Testis (tissue), 2 donors: ENCODE measurements around the gene UNC13B.

Source experiments
- POLR2A ChIP-seq: fragments of 450-650 bp; IDR thresholded peaks from one replicate; pipeline ENCODE4 v1.6.1; 2017; ENCODE audit warnings: antibody characterized with exemption, mild to moderate bottlenecking, moderate library complexity
- TF ChIP-seq, protein P1 (sequence below), 3 experiments: fragments of 450-650 bp in 2 of 3; fragments of 200-600 bp in 1 of 3; sonication (generic) in 1 of 3; IDR thresholded peaks; one replicate each; pipeline ENCODE4 v1.5.1; 2016 to 2019; ENCODE audit warnings: antibody characterized with exemption in 3 of 3, mild to moderate bottlenecking in 2 of 3, moderate library complexity in 1 of 3

DNA sequence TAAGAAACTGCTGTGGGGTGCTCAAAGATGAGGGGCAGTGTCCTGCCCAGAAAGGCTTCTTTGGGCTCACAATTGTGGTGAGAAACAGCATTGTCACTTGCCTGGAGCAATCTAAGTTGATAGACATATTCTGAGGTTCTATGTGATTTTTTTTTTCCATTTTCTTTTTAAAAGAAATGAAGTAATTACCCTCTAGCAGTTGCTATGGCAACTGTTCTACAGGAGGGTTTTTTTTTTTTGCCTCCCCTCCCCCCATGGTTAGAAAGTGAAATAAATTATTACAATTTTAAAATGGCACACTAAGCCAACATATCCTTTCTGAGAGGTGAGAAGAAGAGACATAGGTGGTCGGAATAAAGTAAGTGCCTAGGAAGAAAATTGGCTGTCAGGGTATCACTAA lies 127.0 kb downstream of the UNC13B start:
- TF ChIP-seq, protein P1, sequence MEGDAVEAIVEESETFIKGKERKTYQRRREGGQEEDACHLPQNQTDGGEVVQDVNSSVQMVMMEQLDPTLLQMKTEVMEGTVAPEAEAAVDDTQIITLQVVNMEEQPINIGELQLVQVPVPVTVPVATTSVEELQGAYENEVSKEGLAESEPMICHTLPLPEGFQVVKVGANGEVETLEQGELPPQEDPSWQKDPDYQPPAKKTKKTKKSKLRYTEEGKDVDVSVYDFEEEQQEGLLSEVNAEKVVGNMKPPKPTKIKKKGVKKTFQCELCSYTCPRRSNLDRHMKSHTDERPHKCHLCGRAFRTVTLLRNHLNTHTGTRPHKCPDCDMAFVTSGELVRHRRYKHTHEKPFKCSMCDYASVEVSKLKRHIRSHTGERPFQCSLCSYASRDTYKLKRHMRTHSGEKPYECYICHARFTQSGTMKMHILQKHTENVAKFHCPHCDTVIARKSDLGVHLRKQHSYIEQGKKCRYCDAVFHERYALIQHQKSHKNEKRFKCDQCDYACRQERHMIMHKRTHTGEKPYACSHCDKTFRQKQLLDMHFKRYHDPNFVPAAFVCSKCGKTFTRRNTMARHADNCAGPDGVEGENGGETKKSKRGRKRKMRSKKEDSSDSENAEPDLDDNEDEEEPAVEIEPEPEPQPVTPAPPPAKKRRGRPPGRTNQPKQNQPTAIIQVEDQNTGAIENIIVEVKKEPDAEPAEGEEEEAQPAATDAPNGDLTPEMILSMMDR (IDR thresholded peaks at IDR 0.05), result no peak
- TF ChIP-seq POLR2A, result no peak
